Fibroblast of lung (primary cell): ENCODE measurements around the gene ARHGEF12. TPM values are rescaled to one million over a fixed set of nuclear protein-coding genes. Genes with fewer than 3 reads are reported as not detected.

ENCODE experiments used
- DNase-seq, 2 donors: peaks; one replicate each; pipeline versions ENCODE4 v3.0.0 to v3.0.0-alpha.2; 2010; ENCODE audit warnings: low read depth in 2 of 2
- H2AFZ ChIP-seq: 2 replicates; pipeline ENCODE4 v1.5.1; 2012; ENCODE audit warnings: low read length, control low read depth, inconsistent platforms
- H3K27ac ChIP-seq: 2 replicates; pipeline ENCODE4 v1.5.1; 2011; ENCODE audit warnings: low read length, control low read depth; ENCODE audit not compliant: insufficient read depth
- H3K27me3 ChIP-seq: 2 replicates; pipeline ENCODE4 v1.5.1; 2011; ENCODE audit warnings: mild to moderate bottlenecking, low read length; ENCODE audit not compliant: control insufficient read depth, insufficient read depth
- H3K36me3 ChIP-seq: 2 replicates; pipeline ENCODE4 v1.5.1; 2011; ENCODE audit warnings: low read length; ENCODE audit not compliant: control insufficient read depth, insufficient read depth
- H3K4me1 ChIP-seq: 2 replicates; pipeline ENCODE4 v1.5.1; 2011; ENCODE audit warnings: low read length; ENCODE audit not compliant: control insufficient read depth, insufficient read depth; ENCODE audit errors: extremely low read depth
- H3K4me2 ChIP-seq: 2 replicates; pipeline ENCODE4 v1.5.1; 2011; ENCODE audit warnings: low read length, control low read depth; ENCODE audit not compliant: insufficient read depth; ENCODE audit errors: extremely low read depth
- H3K4me3 ChIP-seq, 4 experiments: fragments of 200-600 bp in 1 of 4; sonication (generic) in 1 of 4; replicated peaks in 1 of 4; 2 replicates each; pipeline ENCODE4 v1.5.1; 2011 to 2016; ENCODE audit warnings: low read length in 4 of 4, low read depth in 3 of 4, mild to moderate bottlenecking in 3 of 4, control low read depth in 2 of 4, inconsistent platforms in 1 of 4, mixed read lengths in 1 of 4; ENCODE audit not compliant: insufficient read depth in 1 of 4; ENCODE audit errors: control extremely low read depth in 1 of 4
- H3K79me2 ChIP-seq: 2 replicates; pipeline ENCODE4 v1.5.1; 2012; ENCODE audit warnings: mild to moderate bottlenecking, low read length, inconsistent platforms; ENCODE audit not compliant: control insufficient read depth, insufficient read depth
- H3K9ac ChIP-seq: 2 replicates; pipeline ENCODE4 v1.5.1; 2011; ENCODE audit warnings: mild to moderate bottlenecking, low read length, control low read depth; ENCODE audit not compliant: insufficient read depth
- H3K9me3 ChIP-seq: 2 replicates; pipeline ENCODE4 v1.5.1; 2012; ENCODE audit warnings: low read depth, low read length; ENCODE audit not compliant: control insufficient read depth, insufficient read depth
- H4K20me1 ChIP-seq: 2 replicates; pipeline ENCODE4 v1.5.1; 2011; ENCODE audit warnings: low read length; ENCODE audit not compliant: control insufficient read depth, insufficient read depth; ENCODE audit errors: extremely low read depth
- EZH2 ChIP-seq: IDR thresholded peaks from 2 replicates; pipeline ENCODE4 v1.5.1; 2012; ENCODE audit warnings: low read length, control low read depth, mild to moderate bottlenecking; ENCODE audit errors: missing control alignments
- polyA plus RNA-seq, 2 donors: library from polyadenylated mRNA; depleted of rRNA in 1 of 2; stranded (reverse) in 1 of 2; unstranded in 1 of 2; fragments of >200 nt; gene quantifications; 2 replicates each; pipeline ENCODE4 v1.2.1, GENCODE V29; 2011 to 2012; ENCODE audit warnings: missing spikeins in 1 of 2
- total RNA-seq: library from RNA; depleted of rRNA; stranded (reverse); fragments of >200 nt; gene quantifications from 2 replicates; pipeline ENCODE4 v1.2.1, GENCODE V29; 2014
- TF ChIP-seq, protein P1 (sequence below), 2 donors: IDR thresholded peaks in 1 of 2; conservative IDR thresholded peaks in 1 of 2; 1 replicate in 1 of 2; 2 replicates in 1 of 2; pipeline ENCODE4 v1.5.1; 2011 to 2012; ENCODE audit warnings: low read length in 2 of 2, control low read depth in 1 of 2, inconsistent platforms in 1 of 2, low read depth in 1 of 2, mild to moderate bottlenecking in 1 of 2

ARHGEF12 gene
- total and polyA plus RNA-seq, 2 donors (not counting 1 experiment from before 2014, with no cell fraction given) = 63.1 to 141 TPM

GRCh38 chr11:120499859-120500258, 163.6 kb downstream of the ARHGEF12 start:
- DNase-seq = no peak
- no peak for TF ChIP-seq EZH2
- TF ChIP-seq, protein P1, sequence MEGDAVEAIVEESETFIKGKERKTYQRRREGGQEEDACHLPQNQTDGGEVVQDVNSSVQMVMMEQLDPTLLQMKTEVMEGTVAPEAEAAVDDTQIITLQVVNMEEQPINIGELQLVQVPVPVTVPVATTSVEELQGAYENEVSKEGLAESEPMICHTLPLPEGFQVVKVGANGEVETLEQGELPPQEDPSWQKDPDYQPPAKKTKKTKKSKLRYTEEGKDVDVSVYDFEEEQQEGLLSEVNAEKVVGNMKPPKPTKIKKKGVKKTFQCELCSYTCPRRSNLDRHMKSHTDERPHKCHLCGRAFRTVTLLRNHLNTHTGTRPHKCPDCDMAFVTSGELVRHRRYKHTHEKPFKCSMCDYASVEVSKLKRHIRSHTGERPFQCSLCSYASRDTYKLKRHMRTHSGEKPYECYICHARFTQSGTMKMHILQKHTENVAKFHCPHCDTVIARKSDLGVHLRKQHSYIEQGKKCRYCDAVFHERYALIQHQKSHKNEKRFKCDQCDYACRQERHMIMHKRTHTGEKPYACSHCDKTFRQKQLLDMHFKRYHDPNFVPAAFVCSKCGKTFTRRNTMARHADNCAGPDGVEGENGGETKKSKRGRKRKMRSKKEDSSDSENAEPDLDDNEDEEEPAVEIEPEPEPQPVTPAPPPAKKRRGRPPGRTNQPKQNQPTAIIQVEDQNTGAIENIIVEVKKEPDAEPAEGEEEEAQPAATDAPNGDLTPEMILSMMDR (conservative IDR thresholded peaks at IDR 0.05 in 1 of 2, IDR thresholded peaks at IDR 0.05 in 1 of 2; ENCODE audit: low read depth in 1 of 2, low read length in 2 of 2) = no peak
- Histone ChIP-seq H3K27me3 (no peaks in the 10 kb centered on the region), H3K9ac (no peak overlapping the region), H3K4me3 (no peak overlapping the region), H2AFZ (no peak overlapping the region), H3K79me2 (no peaks in the 10 kb centered on the region), H3K4me1 (no peaks in the 10 kb centered on the region), H3K4me2 (no peak overlapping the region), H3K9me3 (no peaks in the 10 kb centered on the region), H3K27ac (no peak overlapping the region), H3K36me3 (no peaks in the 10 kb centered on the region), H4K20me1 (no peaks in the 10 kb centered on the region)

- Histone ChIP-seq H3K9me3 (no peaks in the 10 kb centered on the region), H3K4me3 (no peak overlapping the region), H3K27ac (no peak overlapping the region), H2AFZ (no peak overlapping the region), H3K79me2 (no peaks in the 10 kb centered on the region), H3K4me1 (no peaks in the 10 kb centered on the region), H3K27me3 (no peaks in the 10 kb centered on the region), H4K20me1 (no peaks in the 10 kb centered on the region), H3K36me3 (no peaks in the 10 kb centered on the region), H3K9ac (no peak overlapping the region), H3K4me2 (no peak overlapping the region)
- TF ChIP-seq, protein P1 (conservative IDR thresholded peaks at IDR 0.05 in 1 of 2, IDR thresholded peaks at IDR 0.05 in 1 of 2; ENCODE audit: low read depth in 1 of 2, low read length in 2 of 2) = no peak
- TF ChIP-seq EZH2 = no peak
- DNase-seq = peak; percentile 18 to 20
Observed at GRCh38 chr11:120500414-120501071, 164.3 kb downstream of the ARHGEF12 start.

DNA sequence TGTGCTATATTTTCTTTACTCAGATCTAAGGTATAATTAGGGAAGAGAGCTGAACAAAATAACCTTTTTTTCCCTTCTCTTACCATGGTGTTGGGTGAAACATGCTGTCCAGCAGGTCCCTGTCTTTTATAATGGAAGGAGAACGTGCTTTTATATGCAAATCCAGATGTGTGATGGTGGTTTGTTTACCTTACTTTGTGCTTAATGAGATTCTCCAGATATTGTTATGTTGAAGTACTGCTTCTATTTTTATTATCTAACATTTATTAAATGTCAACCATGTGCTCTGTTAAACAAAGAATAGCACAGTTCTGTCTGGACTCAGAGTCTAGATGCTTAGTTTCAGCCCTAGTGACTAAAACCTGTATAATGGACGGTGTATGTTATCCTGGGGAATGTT, 165.2 kb downstream of the ARHGEF12 start:
- TF ChIP-seq, protein P1 (conservative IDR thresholded peaks at IDR 0.05 in 1 of 2, IDR thresholded peaks at IDR 0.05 in 1 of 2; ENCODE audit: low read depth in 1 of 2, low read length in 2 of 2) = no peak
- no peak for TF ChIP-seq EZH2
- no peak overlapping the region for H3K4me2 ChIP-seq
- no peaks in the 10 kb centered on the region for H3K79me2 ChIP-seq
- no peak for DNase-seq
- no peaks in the 10 kb centered on the region for H4K20me1 ChIP-seq
- H3K4me3 ChIP-seq = no peak overlapping the region
- peaks cover 3% of the 10 kb centered on the region for H3K27me3 ChIP-seq
- no peak overlapping the region for H3K27ac ChIP-seq
- no peaks in the 10 kb centered on the region for H3K36me3 ChIP-seq
- H3K4me1 ChIP-seq = no peaks in the 10 kb centered on the region
- H3K9me3 ChIP-seq = no peaks in the 10 kb centered on the region
- H3K9ac ChIP-seq = no peak overlapping the region
- H2AFZ ChIP-seq = no peak overlapping the region
